ENCODE measurements around the gene DNAJB8. TPM values are rescaled to one million over a fixed set of nuclear protein-coding genes. Genes with fewer than 3 reads are reported as not detected.

DNAJB8 gene
- total RNA-seq, 1 donor from 2014 or later: not detected

DNA sequence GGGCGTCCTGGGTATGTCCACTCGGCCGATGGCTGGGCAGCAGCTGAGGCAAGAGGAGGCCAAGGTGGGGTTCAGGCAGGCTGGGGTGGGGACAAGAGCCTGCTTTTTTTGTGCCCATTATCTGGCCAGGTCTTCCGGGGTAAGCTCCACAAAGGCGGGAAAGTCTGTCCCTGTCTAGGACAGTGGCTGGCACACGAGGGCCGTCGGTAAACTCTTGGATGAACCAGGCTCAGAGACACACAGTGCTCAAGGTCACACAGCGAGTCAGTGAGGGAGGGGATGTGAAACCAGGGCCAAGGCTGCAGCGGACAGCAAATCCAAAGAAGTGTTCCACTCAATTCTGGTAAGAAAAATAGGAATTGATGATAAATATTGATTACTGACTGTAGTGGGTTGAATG, 2.9 kb downstream of the DNAJB8 start:
- no peak for DNase-seq

DNA sequence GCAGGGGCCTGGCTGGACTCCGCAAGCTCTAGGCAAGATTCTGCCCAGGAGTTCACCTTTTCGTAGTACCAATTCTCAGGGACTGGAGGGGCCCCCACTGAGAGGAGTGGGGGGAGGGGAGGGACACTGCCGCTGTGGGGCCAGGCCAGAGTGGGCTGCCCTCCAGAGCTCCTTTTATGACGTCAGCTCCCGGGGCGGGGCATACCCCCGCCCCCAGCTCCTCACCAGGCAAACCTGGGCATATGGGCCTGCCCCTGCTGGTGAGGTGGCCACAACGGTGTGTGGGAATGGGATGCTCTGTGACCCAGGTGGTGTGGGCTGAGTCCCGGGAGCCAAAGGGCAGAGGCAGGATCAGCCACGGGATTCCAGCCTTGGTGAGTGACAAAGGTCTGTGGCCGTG, 3.3 kb downstream of the DNAJB8 start:
- DNase-seq: no peak

DNA sequence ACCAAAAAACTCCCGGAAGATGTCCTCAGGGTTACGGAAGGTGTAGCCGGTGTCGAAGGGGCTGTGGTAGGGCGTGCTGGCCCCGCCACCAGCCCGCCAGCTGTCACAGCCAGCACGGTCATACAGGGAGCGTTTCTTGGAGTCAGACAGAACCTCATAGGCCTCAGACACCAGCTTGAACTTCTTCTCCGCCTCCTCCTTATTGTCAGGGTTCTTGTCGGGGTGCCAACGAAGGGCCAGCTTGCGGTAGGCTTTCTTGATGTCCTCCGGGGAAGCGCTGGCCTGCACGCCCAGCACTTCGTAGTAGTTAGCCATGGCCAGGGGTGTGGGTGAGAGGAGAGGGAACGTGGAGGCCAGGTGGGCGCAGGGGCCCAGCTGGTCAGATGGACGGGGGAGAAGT, 3.8 kb downstream of the DNAJB8 start:
- DNase-seq: no peak

GRCh38 chr3:128462341-128462910, 4.3 kb downstream of the DNAJB8 start:
- no peak for DNase-seq

DNA sequence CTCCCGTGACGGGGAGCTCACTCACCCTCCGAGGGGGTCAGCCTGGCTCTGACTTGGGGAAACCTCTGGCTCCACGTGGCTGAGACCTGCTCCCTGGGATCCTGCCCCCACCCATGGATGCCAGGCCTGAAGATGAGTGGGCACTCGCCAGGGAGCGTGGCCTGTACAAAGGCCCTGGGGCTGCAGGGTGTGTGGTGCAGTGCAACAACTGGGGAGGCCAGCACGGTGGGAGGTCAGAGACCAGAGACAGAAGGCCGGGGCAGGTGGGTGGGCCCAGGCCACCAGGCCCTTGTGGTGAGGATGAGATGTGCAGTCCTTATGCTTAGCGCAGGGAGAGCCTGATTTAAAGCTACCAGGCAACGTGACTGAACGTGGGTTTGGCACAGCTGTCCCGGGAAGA, 5.0 kb downstream of the DNAJB8 start:
- no peak for DNase-seq

GRCh38 chr3:128459461-128459820, 7.2 kb downstream of the DNAJB8 start:
- DNase-seq: no peak

- DNase-seq: no peak
These were observed 7.8 kb downstream of the DNAJB8 start for GRCh38 chr3:128458746-128459460.

- DNase-seq: no peak
These were observed 8.8 kb downstream of the DNAJB8 start for GRCh38 chr3:128457937-128458336.

DNA sequence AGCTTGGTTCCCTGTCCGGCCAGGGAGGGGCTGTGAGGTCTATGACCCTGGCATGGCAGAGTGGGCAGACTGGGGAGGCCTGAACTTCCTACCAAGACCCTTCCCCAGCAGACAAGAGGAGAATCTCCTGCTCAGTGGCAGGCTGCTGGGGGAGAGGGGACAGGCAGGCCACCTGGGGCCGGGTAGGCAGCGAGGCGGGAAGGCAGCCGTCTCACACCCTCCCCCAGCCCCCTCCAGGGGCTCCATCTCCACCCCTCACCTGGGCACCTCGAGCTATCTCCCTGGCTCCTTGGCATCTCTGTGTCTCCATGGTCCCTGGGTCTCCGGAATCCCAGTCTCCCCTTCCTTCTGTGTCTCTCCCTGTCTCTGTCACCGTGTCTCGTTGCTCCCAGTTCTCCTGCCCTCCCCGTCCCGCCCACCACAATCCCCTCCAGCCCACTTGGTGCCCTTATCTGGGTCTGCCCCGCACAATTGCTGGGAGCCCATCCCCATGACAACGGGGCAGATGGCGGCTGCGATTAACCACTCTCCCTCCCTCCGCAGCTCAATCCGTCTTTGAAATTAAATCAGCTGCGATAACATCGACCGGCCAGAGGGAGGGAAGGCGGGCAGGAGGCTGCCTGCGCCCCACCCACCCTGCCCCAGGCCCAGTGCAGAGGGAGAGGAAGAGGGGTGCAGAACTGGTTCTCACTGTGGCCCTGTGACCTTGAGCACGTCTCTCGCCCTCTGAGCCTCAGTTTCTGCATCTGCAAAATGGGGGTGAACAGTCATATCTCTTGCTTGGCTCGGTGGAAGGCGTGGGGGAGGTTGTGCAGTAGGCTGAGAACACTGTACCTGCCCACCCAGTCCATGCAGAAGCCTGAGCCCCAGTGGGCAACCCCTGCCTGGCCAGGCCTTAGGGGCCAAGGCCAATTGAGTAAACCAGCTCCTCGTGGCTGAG, 9.6 kb downstream of the DNAJB8 start:
- no peak for DNase-seq

DNA sequence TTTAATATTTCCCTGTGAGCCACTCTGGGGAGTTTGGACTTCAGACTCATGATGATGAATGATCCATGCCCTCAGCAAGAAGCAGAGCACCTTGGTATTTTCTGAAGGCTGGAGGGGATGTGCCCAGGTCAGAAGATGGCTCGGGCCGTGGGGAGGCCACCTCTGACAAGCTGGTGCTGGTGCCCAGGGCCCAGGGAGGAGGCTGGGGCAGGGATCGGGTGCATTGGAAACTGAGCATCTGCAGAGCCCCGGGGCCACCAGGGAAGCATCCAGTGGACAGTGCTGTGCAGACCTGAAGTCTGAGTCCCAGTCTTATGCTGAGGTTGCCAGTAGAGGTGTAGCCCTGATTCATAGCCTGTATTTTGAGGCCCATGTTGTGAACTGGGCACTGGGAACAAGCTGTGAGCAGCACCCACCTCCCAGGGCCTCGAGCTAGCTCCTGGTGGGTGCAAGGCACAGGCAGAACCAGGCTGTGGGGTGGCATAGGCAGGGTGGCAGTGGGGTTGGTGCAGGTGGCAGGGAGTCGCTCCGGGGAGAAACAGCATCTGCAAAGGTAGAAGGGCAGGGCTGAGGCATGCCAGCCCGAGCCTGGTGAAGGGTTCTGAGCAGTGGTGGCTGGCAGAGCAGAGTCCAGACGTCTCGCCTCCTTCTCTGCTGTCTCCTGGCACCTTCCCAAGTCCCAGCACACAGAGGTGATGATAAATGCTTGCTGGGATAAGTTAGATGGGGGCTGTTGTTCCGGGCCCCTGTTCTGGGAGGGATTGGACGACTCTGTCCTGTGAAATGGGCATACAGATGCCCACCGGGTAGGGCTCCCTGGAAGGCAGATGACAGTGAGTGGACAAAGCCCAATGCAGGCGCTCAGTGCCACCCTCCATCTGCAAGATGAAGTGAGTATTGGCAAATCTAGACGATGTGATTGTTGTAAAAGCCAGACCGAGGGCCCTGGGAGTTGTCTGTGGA, 10.6 kb downstream of the DNAJB8 start:
- DNase-seq: no peak

DNA sequence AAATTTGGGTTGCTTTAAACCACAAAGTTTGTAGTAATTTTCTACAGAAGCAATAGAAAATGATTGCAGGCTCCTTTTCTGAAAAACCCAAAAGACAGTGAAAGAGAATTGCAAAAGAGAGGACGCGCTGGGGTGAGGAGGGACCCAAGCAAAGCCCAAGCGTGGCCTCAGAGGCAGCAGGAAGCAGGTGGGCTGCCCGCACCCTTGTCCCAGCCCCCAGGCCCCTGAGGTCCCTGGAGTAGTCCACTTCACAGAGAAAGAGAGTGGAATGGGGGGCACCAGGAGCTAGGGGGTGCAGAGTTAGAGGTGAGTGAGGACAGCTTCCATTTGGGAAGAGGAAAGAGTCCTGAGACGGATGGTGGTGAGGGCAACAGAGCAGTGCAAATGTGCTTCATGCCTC, 11.6 kb downstream of the DNAJB8 start:
- DNase-seq: no peak

DNA sequence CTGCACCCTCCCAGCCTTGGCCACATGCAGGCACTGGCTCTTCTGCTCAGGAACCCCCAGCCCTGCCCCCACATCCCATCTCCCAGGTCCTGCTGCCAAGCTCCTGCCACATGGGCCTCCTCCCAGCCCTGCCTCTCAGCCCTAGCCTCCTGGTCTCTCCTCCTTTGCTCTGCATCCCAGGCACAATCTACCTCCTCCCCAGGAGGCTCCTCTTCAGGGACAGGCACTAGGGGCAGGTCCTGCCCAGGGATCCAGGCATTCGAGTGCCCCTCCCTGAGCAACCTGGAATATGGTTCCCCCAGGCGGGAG, 12.4 kb downstream of the DNAJB8 start:
- DNase-seq: no peak

GRCh38 chr3:128453501-128454309, 13.0 kb downstream of the DNAJB8 start:
- DNase-seq: no peak

DNA sequence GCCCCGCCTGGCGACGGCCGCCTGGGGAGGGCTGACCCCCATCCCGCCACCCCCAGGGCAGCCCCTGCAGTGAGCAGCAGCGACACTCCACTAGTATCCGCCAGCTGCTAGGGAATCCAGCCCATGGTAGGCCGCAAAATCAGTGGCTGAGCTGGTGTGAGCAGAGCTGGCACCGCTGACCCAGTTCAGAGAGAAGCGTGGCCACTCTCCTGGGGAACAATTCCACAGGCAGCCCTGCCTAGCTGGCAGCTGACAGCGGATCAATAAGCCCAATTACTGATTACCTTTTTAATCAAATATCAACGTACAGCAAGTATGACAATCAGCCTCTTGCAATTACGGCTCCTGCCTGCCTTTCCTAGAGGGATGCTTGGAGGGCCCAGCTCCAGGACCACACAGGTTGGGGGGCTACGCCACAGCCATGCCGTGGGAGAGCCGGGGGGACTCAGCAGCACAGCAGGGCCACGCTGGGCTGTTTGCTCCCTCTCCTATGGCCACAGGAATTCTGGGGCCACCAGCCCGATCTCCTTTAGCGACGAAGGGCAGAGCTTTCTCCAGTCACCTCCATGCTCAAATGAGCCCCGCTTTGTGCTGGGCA, 13.9 kb downstream of the DNAJB8 start:
- DNase-seq: no peak

GRCh38 chr3:128452120-128452519, 14.6 kb downstream of the DNAJB8 start:
- no peak for DNase-seq

GRCh38 chr3:128449111-128449638, 17.5 kb downstream of the DNAJB8 start:
- no peak for DNase-seq

- no peak for DNase-seq
These were observed 18.2 kb downstream of the DNAJB8 start for GRCh38 chr3:128448491-128448890.

- no peak for DNase-seq
These were observed 19.1 kb downstream of the DNAJB8 start for GRCh38 chr3:128447561-128448013.

- no peak for DNase-seq
These were observed 19.9 kb downstream of the DNAJB8 start for GRCh38 chr3:128446821-128447220.

DNA sequence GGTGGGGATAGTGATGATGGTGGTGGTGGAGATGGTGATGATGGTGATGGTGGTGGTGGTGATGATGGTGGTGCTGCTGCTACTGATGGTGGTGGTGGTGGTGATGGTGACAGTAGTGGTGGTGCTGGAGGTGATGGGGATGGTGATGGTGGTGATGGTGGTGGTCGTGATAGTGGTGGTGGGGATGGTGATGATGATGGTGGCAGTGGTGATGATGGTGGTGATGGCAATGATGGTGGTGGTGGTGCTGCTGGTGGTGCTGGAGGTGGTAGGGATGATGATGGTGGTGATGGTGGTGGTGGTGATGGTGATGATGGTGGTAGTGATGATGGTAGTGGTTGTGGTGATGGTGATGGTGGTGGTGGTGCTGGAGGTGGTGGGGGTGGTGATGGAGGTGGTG, 21.3 kb downstream of the DNAJB8 start:
- DNase-seq: no peak

DNA sequence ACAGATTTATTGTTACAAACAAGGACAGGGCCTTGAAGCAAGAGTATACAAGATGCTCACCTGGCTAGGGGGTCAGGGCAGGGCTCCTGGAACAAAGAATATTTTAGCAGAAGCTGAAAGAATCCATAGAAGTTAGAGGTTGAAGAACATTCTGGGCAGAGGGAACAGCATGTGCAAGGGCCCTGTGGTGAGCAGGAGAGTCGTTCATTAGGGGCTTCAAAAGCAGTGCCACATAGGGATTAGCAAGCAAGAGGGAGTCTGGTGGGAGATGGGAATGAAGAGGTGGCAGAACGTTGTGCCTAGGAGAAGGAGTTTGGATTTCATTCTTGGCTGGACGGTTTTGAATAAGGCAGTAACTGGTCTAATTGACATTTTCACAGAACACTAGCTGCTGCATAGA, 22.9 kb downstream of the DNAJB8 start:
- DNase-seq: no peak

Measured in skin of body (tissue), 2 donors.